GM11168 (cell line): ENCODE results near the gene DCAF11.

Source experiments
- in situ Hi-C: fragments of 300-500 bp; cut with MboI; formaldehyde crosslinking; loops from one replicate; pipeline ENCODE4 v1.12.0; 2022; ENCODE audit warnings: low sequenced_read_pairs; ENCODE audit not compliant: unreplicated experiment

Gene DCAF11

DNA sequence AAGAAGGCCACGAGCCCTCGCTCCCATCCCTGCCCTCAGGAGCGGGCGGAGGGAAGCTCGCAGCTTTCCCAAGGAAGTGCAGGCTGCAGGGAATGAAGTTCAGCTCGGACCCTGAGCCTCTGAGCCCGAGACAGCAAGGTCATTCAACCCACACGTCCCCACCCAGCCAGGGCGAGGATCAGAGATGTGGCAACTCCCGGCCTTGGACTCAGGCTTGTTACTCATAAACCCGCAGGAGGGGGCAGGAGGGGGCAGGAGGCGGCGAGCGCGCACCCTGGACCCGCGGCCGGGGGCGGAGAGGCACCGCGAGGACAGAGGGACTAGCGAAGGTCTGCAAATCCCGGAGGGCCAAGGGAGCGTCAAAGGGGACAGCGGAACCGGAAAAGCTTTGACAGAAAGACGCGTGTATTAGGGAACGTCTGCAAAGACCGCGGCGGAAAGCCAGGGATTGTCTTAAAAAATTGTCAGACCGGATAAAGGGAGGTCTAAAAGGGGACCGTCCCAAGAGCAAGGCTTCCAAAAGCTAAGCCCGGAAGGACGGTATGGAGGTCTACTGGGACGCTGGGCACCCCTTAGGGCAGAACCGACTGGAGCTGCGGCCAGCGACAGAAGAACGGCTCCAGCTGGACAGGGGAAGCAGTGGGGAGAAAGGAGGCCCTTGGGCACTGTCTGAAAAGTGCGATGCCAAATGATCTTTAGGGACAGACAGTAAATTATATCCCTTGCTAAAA lies 611 bp upstream of the DCAF11 start:
- in situ Hi-C loops, result no loop called here

DNA sequence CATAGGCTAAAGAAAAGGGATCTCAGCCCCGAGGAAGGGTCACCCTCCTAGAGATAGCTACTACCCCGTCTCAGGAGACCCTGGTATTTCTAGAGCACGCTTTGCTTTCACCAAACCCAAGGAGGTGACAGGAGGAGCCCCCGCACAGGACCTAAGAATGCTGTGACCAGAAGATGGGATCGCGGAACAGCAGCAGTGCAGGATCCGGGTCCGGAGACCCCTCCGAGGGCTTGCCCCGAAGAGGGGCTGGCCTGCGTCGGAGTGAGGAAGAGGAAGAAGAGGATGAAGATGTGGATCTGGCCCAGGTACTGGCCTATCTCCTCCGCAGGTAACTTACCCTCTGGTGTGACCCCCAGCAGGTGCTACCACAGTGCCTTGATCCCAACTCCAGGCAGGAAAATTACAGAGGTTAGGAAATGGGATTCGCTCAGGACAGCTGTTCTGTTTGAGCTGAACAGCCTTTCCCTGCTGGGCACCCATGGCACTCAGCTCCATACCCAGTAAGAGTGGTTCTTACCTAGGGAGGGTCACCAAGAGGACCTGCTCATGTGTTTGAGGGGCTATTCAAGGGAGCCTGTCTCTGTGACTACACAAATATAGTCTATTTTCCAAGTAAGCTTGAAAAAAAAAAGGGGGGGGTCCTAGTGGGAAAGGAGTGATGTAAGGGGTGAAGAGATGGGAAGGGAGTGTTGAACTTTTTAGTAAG lies 998 bp downstream of the DCAF11 start:
- in situ Hi-C loops, result no loop called here

DNA sequence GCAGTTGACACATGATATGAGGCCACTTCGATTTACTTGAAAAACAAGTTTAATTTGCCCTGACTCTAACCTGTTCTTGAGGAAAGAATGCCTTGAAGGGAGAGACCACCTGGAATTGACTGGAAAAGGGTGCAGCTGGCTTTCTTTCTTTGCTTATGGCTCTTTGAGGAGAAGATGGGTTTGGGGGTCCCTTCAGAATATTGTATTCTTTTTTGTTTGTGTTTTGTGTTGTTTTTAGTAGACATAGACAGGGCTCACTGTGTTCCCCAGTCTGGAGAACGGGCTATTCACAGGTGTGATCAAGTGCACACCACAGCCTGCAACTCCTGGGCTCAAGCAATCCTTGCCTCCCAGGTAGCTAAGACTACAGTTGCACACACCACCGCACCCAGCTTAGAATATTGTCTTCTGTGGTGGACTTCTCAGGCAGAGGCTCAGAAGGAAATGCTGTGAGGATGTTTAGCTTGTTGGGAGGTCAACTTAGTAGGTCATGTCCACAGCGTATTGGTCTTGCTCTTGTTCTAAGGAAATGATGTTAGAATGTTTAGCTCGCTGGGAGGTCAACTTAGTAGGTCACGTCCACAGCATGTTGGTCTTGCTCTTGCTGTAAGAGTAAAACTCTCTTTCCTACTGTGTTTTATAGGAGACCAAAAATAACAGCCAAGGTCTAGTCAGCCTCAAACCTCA lies 1.7 kb downstream of the DCAF11 start:
- in situ Hi-C loops, result no loop called here

DNA sequence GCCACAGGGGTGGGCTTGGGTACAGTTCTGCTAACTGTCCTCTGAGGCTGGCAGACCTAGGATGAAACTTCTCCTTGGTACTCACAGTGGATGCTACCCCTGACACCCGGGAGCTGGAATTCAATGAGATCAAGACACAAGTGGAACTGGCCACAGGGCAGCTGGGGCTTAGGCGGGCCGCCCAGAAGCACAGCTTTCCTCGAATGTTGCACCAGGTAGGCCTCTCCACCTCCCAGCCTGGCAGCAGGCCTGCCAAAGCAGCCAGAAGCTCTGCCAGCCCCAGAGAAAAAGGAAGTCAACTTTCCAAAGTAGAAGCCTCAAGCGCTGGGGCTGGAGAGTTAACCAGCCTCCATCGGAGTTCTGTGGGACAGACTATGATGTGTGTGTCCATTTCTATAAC lies 2.6 kb downstream of the DCAF11 start:
- in situ Hi-C loops, result no loop called here

DNA sequence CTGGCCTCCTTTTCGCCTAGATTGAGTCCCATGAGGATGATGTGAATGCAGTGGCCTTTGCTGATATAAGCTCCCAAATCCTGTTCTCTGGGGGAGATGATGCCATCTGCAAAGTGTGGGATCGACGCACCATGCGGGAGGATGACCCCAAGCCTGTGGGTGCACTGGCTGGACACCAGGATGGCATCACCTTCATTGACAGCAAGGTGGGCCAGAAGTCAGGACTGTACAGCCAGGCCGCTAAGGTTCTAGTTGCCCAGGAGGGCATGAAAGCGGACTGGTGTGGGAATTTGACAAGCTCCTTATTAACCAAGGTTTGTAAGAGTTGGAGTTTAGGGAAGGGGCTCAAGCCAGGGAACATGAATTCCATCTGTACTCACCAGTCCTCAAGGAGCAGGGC lies 5.1 kb downstream of the DCAF11 start:
- in situ Hi-C loops, result no loop called here

DNA sequence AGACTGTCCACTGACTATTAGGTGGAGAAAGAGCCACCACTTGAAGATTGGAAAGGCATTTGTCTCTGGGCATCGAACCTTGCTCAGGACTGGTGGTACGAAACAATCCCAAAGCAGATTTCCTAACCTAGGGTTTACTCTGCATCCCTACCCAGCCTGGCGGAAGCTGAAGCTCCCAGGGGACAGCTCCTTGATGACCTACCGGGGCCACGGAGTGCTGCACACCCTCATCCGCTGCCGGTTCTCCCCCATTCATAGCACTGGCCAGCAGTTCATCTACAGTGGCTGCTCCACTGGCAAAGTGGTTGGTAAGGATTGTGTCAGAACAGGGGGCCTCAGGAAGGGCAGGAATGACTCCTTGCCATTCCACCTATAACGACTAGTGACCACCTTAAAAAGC lies 6.6 kb downstream of the DCAF11 start:
- in situ Hi-C loops, result no loop called here

DNA sequence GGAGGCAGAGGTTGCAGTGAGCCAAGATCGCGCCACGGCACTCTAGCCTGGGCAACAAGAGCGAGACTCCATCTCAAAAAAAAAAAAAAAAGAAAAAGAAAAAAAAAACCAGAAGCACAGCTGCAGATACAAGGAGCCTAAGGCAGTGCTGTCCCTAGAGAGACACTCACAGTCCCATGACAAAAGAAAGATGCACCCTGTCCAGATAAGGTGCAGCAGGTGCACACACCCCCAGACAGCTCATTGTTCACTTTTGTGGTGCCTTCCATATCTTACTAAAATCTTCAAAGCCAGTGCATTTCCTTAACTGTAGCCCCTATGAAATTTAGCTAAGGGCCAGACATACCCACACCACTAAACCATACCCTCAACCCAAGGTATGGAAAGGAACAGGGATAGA lies 7.8 kb downstream of the DCAF11 start:
- in situ Hi-C loops, result no loop called here

DNA sequence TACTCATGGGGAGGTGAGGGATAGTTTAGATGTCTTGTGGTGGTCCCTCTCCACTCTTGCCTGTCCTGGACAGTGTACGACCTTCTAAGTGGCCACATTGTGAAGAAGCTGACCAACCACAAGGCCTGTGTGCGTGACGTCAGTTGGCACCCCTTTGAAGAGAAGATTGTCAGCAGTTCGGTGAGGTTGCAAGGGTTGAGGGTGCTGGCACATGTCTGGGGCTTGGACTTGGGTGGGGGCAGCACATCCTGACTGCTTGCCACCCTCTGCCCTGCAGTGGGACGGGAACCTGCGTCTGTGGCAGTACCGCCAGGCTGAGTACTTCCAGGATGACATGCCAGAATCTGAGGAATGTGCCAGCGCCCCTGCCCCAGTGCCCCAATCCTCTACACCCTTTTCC lies 8.3 kb downstream of the DCAF11 start:
- in situ Hi-C loops, result no loop called here

DNA sequence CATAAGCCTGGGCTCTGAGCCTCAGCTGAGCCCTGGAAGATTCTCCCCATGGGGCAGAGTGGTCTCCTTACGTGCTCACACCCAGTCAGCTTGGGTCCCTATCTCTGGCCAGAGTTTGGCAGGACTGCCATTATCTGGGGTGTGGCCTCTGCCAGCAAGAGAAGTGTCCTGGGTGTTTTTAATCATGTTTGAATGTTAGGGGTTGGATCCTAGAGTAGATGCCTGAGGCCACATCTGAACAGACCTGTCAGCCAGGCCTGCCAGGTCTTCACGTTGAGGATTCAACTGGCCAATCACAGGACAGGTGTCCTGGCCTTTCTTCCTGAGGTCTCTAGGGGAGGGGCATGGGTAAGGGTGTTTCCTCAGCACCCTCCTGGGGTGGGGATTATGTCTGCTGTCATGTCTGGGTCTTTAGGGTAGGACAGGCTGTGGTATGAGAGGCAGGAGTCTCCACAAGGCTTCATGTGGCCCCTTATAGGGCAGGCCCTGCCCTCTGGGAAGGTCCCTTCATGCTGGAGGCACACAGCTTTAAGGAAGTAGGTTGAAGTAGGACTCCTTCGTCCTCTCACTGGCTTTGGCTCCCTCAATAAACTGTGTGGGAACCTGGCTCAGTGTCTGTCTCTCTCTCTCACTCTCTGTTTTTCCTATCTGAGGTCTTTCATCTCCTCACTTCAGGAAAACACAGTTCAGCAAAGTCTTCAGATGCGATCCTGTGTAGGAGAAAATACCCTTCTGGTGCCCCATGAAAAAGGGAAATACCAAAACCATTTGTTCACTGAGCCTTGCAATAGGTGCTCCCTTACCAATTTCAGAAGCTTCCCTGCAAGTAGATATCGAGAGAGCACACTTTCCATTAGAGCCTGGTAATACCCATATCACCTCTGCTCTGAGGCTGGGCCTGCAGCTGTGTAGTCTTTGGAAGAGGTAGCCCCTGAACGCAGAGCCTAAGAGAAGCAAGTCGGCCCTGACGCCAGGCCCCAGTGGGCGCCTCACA lies 9.1 kb downstream of the DCAF11 start:
- in situ Hi-C loops, result no loop called here

DNA sequence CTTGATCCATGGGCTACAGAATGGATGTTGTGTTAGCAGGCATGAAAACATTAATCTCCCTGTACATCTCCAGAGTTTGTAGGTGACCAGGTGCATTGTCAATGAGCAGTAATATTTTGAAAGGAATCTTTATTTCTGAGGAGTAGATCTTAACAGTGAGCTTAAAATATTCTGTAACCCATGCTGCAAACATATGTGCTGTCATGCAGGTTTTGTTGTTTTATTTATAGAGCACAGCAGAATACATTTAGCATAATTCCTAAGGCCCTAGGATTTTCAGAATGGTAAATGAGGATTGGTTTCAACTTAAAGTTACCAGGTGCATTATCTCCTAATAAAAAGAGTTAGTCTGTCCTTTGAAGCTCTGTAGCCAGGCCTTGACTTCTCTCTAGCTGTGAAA lies 12.4 kb downstream of the DCAF11 start:
- in situ Hi-C loops, result no loop called here

DNA sequence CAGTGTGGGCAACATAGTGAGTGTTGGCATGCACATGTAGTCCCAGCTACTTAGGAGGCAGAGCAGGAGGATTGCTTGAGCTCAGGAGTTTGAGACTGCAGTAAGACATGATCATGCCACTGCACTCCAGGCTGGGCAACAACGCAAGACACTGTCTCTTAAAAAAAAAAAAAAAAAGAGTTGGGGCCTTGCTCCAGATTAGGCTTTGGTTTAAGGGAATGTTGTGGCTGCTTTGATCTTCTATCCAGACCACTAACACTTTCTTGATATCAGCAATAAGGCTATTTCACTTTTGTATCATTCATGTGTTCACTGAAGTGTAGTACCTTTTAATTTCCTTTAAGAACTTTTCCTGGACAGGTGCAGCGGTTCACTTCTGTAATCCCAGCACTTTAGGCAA lies 13.1 kb downstream of the DCAF11 start:
- in situ Hi-C loops, result no loop called here

DNA sequence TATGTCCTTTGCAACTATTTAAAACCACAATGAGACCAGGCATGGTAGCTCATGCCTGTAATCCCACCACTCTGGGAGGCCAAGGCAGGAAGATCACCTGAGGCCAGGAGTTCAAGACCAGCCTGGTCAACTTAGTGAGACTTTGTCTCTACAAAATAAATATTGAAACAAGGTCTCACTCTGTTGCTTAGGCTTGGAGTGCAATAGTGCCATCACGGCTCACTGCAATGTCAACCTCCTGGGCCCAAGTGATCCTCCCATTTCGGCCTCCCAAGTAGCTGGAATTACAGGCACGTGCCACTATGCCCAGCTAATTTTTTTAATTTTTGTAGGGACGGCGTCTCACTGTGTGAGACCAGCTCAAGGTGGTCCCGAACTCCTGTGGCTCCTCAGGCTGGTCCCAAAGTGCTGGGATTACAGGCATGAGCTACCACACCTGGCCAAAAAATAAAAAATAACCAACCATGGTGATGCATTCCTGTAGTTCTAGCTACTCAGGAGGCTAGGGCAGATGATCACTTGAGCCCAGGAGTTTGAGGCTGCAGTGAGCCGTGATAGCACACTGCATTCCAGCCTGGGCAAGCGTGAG lies 14.9 kb downstream of the DCAF11 start:
- in situ Hi-C loops, result no loop called here

DNA sequence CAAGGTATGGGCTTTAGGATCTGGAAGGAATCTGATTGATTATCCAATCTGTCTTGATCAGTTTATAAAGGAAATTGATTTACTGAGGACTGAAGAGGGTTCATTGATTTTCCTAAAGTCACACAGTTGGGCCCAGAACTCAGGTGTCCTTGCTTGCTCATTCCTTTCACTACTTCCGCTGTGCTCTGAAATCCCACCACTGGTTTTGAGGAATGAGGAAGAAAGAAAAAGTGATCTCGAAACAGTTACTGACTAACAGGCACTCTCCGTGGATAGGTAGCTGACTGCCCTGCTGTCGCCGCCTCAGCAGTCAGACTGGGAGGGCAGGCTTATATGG lies 15.8 kb downstream of the DCAF11 start, which contains the start of gene FITM1:
FITM1 (plus strand) TSS at position 280 of the 337 bp plus-strand sequence. CDS start 905 bp downstream, outside the sequence.
- in situ Hi-C loops, result no loop called here

DNA sequence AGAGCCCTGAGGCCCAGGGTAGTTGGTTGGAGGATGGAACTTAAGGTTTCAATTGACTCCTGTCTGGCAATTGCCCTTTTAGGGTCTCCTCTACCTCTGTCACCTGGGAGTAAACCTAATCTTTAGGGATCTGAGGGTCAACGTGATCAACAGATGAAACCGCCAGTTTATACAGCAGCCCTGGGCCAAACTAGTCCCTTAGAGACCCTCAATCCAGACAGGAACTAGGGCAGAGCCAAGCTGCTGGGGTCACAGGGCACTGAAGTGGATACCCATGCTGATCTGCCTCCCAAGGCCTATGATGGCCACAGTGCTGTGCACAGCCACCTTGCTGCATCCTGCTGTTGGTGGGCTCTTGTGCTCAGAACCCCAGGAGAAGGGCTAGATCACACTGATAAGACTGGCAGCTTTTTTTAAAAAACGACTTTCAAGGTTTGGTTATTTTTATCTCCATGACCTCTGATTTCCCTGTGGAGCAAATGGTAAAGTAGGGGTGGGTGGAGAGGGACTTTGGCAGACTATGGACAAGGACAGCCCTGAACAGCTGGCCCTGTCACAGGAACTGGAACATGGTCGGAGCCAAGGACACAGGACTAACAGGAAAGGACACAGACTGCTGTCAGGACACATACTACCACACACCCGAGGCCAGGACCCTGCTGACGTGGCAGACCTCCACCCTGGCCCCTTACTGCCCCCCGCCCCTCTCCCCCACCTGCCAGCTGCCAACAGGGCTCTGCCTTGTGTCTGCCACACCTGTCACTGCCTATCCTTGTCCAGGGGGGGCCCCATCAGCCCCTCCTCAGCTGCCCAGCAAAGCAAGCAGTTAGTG lies 16.4 kb downstream of the DCAF11 start:
- in situ Hi-C loops, result no loop called here

DNA sequence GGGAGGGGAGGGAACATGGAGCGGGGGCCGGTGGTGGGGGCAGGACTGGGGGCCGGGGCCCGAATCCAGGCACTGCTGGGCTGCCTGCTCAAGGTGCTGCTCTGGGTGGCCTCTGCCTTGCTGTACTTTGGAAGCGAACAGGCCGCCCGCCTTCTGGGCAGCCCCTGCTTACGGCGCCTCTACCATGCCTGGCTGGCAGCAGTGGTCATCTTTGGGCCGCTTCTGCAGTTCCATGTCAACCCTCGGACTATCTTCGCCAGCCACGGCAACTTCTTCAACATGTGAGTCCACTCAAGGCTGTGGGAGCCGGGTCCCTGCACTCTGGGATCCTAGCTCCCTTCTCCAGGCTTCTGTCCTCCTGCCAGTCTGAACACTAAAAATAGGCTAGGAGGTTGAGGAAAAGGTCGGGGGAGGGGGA lies 17.0 kb downstream of the DCAF11 start:
- in situ Hi-C loops, result no loop called here

DNA sequence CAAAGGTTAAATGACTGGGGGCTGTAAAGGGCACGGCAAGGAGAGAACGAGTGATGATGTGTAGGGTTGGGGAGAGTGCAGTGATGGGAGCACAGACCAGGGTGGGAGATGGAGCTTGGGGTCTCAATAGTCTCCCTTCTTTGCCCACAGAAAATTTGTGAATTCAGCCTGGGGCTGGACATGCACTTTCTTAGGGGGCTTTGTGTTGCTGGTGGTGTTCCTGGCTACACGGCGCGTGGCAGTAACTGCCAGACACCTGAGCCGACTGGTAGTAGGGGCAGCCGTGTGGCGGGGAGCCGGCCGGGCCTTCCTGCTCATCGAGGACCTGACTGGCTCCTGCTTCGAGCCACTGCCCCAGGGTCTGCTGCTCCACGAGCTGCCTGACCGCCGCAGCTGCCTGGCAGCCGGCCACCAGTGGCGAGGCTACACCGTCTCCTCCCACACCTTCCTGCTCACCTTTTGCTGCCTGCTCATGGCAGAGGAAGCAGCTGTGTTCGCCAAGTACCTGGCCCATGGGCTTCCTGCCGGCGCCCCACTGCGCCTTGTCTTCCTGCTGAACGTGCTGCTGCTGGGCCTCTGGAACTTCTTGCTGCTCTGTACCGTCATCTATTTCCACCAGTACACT lies 17.6 kb downstream of the DCAF11 start:
- in situ Hi-C loops, result no loop called here

DNA sequence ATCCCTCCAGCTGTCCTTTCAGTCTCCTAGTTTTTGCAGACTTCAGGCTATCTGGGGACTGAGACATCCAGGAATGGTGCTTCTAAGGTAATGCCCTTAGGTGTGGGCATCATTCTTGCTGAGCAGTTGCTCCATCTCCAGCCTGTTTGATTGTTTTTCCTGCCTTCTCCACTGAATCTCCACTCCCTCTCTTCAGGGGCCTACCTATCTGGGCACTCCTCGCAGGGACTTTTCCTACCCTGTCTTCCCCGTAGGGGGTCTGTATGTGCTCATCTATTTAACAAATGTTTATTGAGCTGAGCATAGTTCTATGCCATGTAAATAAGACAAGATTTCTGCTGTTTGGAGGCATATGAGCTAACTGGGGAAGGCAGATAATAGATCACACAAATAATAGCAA lies 18.4 kb downstream of the DCAF11 start:
- in situ Hi-C loops, result no loop called here

DNA sequence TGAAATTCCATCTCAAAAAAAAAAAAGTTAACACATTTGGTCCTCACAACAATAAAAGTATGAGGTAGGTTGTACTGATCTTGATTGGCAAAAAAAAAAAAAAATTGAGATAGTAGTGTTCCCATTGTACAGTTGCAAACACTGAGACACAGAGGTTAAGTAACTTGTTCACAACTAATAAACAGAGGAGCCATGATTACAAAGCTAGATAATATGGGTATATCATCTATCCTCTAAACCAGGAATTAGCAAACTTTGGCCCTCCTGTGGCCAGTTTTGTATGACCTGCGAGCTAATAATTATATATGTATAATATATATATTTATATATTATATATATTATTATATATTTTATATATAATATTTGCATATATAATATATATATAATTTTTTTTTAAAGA lies 19.2 kb downstream of the DCAF11 start:
- in situ Hi-C loops, result no loop called here

DNA sequence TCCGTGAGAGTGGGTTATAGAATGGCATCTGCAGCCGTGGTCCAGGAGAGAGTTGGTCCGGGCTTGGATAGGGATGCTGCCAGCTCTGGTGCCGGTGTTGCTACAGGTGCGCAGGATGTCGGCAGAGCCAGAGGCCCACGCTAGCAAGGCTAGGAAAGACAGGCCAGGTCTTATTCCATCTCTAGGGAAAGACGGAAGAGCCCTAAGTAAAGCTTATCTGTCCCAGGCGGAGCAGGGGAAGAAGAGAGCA lies 20.9 kb downstream of the DCAF11 start:
- in situ Hi-C loops, result no loop called here
